Chondrocyte (in vitro differentiated cells): ENCODE results near the gene EIF4EBP2. TPM values are rescaled to one million over a fixed set of nuclear protein-coding genes. Genes with fewer than 3 reads are reported as not detected.

Experiments used
- DNase-seq: peaks from one replicate; pipeline ENCODE4 v3.0.0; 2021; ENCODE audit warnings: mixed read lengths, low spot score
- H3K27ac Mint-ChIP-seq: one replicate; pipeline ENCODE4 v1.8.0; 2021; ENCODE audit warnings: mild to moderate bottlenecking, moderate library complexity, mixed read lengths; ENCODE audit not compliant: unreplicated experiment
- H3K27me3 Mint-ChIP-seq: 2 replicates; pipeline ENCODE4 v1.8.0; 2021; ENCODE audit warnings: low read depth, mixed read lengths
- H3K36me3 Mint-ChIP-seq: 2 replicates; pipeline ENCODE4 v1.8.0; 2021; ENCODE audit warnings: low read depth, mixed read lengths
- H3K4me1 Mint-ChIP-seq: 2 replicates; pipeline ENCODE4 v1.8.0; 2021; ENCODE audit warnings: low read depth, mild to moderate bottlenecking, mixed read lengths
- H3K4me3 Mint-ChIP-seq: one replicate; pipeline ENCODE4 v1.8.0; 2021; ENCODE audit warnings: mild to moderate bottlenecking, moderate library complexity, mixed read lengths; ENCODE audit not compliant: unreplicated experiment
- H3K9me3 Mint-ChIP-seq: 2 replicates; pipeline ENCODE4 v1.8.0; 2021; ENCODE audit warnings: low read depth, mixed read lengths
- CTCF ChIP-seq: fragments of 200-600 bp; sonication (generic); IDR thresholded peaks from 2 replicates; pipeline ENCODE4 v1.5.0; 2021; ENCODE audit warnings: antibody characterized with exemption, mild to moderate bottlenecking, moderate library complexity
- long read RNA-seq: library from polyadenylated mRNA; stranded (forward); transcript quantifications from one replicate; pipeline ENCODE4 v2.0.0, GENCODE V29; 2021
- total RNA-seq: library from RNA; stranded (reverse); gene quantifications from 3 replicates; pipeline ENCODE4 v1.2.1, GENCODE V29; 2021

Gene EIF4EBP2
- 39.6 to 52.9 TPM (median 41.0 TPM) in 3 replicates for total RNA-seq
- long read RNA-seq, full-length matches to known transcripts: 60 of 80 reads
- long read RNA-seq, partial matches to known transcripts: 6 of 80 reads
- long read RNA-seq, other reads (novel, unspliced or antisense): 14 of 80 reads

GRCh38 chr10:70404036-70404786, at the start of gene EIF4EBP2:
TSS of gene EIF4EBP2 (plus strand) at chr10:70404145. CDS start at chr10:70404402, 257 bp downstream.
- TF ChIP-seq CTCF: no peak
- no peaks in the 10 kb centered on the region for H3K9me3 Mint-ChIP-seq
- peaks cover 35% of the 10 kb centered on the region for H3K4me1 Mint-ChIP-seq
- H3K27me3 Mint-ChIP-seq: no peaks in the 10 kb centered on the region
- peak; percentile 98 for DNase-seq
- peaks cover 2% of the 10 kb centered on the region for H3K36me3 Mint-ChIP-seq
- H3K27ac Mint-ChIP-seq: peak within 1 kb of the TSS; percentile 98
- peak within 1 kb of the TSS; percentile 94 for H3K4me3 Mint-ChIP-seq

- DNase-seq: peak; percentile 42
- no peak for TF ChIP-seq CTCF
- H3K27ac Mint-ChIP-seq: no peak overlapping the region
- no peak overlapping the region for H3K4me3 Mint-ChIP-seq
- no peaks in the 10 kb centered on the region for H3K9me3 Mint-ChIP-seq
- no peaks in the 10 kb centered on the region for H3K4me1 Mint-ChIP-seq
- H3K36me3 Mint-ChIP-seq: no peaks in the 10 kb centered on the region
- no peaks in the 10 kb centered on the region for H3K27me3 Mint-ChIP-seq
Measured at GRCh38 chr10:70354556-70354955, 49.4 kb upstream of the EIF4EBP2 start.

- peak; percentile 34 for DNase-seq
- Mint-ChIP-seq H3K9me3 (no peaks in the 10 kb centered on the region), H3K27ac (no peak overlapping the region), H3K36me3 (no peaks in the 10 kb centered on the region), H3K4me1 (no peaks in the 10 kb centered on the region), H3K4me3 (no peak overlapping the region), H3K27me3 (no peaks in the 10 kb centered on the region)
- no peak for TF ChIP-seq CTCF
Measured at GRCh38 chr10:70355051-70356021, 48.6 kb upstream of the EIF4EBP2 start.

GRCh38 chr10:70357565-70357964, 46.4 kb upstream of the EIF4EBP2 start:
- H3K9me3 Mint-ChIP-seq: no peaks in the 10 kb centered on the region
- H3K4me3 Mint-ChIP-seq: no peak overlapping the region
- peak overlapping the region; percentile 45 for H3K27ac Mint-ChIP-seq
- no peak for TF ChIP-seq CTCF
- no peaks in the 10 kb centered on the region for H3K27me3 Mint-ChIP-seq
- peak; percentile 24 for DNase-seq
- no peaks in the 10 kb centered on the region for H3K4me1 Mint-ChIP-seq
- peaks cover 2% of the 10 kb centered on the region for H3K36me3 Mint-ChIP-seq

- peaks cover 2% of the 10 kb centered on the region for H3K36me3 Mint-ChIP-seq
- H3K4me1 Mint-ChIP-seq: no peaks in the 10 kb centered on the region
- H3K27ac Mint-ChIP-seq: no peak overlapping the region
- no peaks in the 10 kb centered on the region for H3K27me3 Mint-ChIP-seq
- no peak for TF ChIP-seq CTCF
- DNase-seq: peak; percentile 53
- H3K4me3 Mint-ChIP-seq: no peak overlapping the region
- H3K9me3 Mint-ChIP-seq: no peaks in the 10 kb centered on the region
Measured at GRCh38 chr10:70358446-70358845, 45.5 kb upstream of the EIF4EBP2 start.
